NCI-H2029 (cell line): ENCODE data around the gene DHDDS.
"Not testable (repeated sequence)": the region's sequence is repeated elsewhere in the genome, so short reads cannot be mapped to it uniquely, and the experiment has no call there.

Source experiments
- DNase-seq: peaks from one replicate; lab custom pipeline; 2025; lab: John Stamatoyannopoulos, UW

Gene DHDDS

GRCh38 chr1:26477446-26478152, 45.5 kb downstream of the DHDDS start:
- DNase-seq = no peak

GRCh38 chr1:26478159-26478558, 46.0 kb downstream of the DHDDS start:
- DNase-seq = no peak

- no peak for DNase-seq
These were observed 46.9 kb downstream of the DHDDS start for GRCh38 chr1:26478988-26479387.

GRCh38 chr1:26482921-26483320, 50.8 kb downstream of the DHDDS start:
- DNase-seq = no peak

- DNase-seq = no peak
These were observed 51.9 kb downstream of the DHDDS start for GRCh38 chr1:26483980-26484379.

GRCh38 chr1:26490155-26490554, 58.0 kb downstream of the DHDDS start:
- no peak for DNase-seq

- DNase-seq = no peak
These were observed 61.1 kb downstream of the DHDDS start for GRCh38 chr1:26493267-26493666.

GRCh38 chr1:26493938-26494337, 61.8 kb downstream of the DHDDS start:
- no peak for DNase-seq

- no peak for DNase-seq
These were observed 64.7 kb downstream of the DHDDS start for GRCh38 chr1:26496861-26497260.

- DNase-seq = no peak
These were observed 66.8 kb downstream of the DHDDS start for GRCh38 chr1:26498894-26499293.

- peak; percentile 80 for DNase-seq
These were observed 68.5 kb downstream of the DHDDS start for GRCh38 chr1:26500488-26501175.

GRCh38 chr1:26510711-26511110, 78.6 kb downstream of the DHDDS start:
- DNase-seq = not testable (repeated sequence)

- DNase-seq = not testable (repeated sequence)
These were observed 83.7 kb downstream of the DHDDS start for GRCh38 chr1:26515836-26516235.

- DNase-seq = no peak
These were observed 85.1 kb downstream of the DHDDS start for GRCh38 chr1:26516987-26517765.

GRCh38 chr1:26517766-26518049, 85.6 kb downstream of the DHDDS start:
- no peak for DNase-seq

GRCh38 chr1:26518355-26518754, 86.2 kb downstream of the DHDDS start:
- DNase-seq = no peak

GRCh38 chr1:26520339-26520738, 88.2 kb downstream of the DHDDS start:
- no peak for DNase-seq
